ENCODE results near the gene LRRC8E.

GRCh38 chr19:7943444-7944176 lies 55.3 kb downstream of the LRRC8E start, which contains the start of gene TIMM44:
- TF ChIP-seq POLR2A (IDR thresholded peaks at IDR 0.05; ENCODE audit: low read length) (peak; percentile 92), GATA1 (IDR thresholded peaks at IDR 0.05; ENCODE audit: low read depth, low read length) (no peak)

Data from erythroblast (primary cell).